ENCODE data around the gene RING1. TPM values are rescaled to one million over a fixed set of nuclear protein-coding genes. Genes with fewer than 3 reads are reported as not detected.

The RING1 gene
- total and polyA plus RNA-seq, 10 of the 15 experiments (the other 5 are each of a cell fraction or from before 2014, with no cell fraction given), result 2.0 to 27.2 (median 15.8) TPM

- TF ChIP-seq HSF1 (IDR thresholded peaks at IDR 0.05; ENCODE audit: low read depth, low read length) (no peak), CTCF (IDR thresholded peaks at IDR 0.05 in 2 of 3, conservative IDR thresholded peaks at IDR 0.05 in 1 of 3; ENCODE audit: control insufficient read depth in 2 of 3, extremely low read depth in 1 of 3, insufficient read depth in 1 of 3, low read depth in 3 of 3, low read length in 3 of 3) (no peak), ZNF217 (IDR thresholded peaks at IDR 0.05) (no peak)
Observed at GRCh38 chr6:33259032-33259431, 50.7 kb downstream of the RING1 start (continued).

MicroRNAs within 50 kb of the gene (microRNA counts, 767-probe panel; counts per million panel counts)
- microRNA hsa-miR-219-1-3p (55.3 counts per million), microRNA hsa-miR-219-5p (2,083 counts per million, percentile 77 among the panel's probes with 10 or more counts)

Small RNAs within 50 kb of the gene (microRNA-seq; reads per million reads assigned to microRNA genes)
- gene MIR219A1, result 12.6 reads per million, percentile 47 among the genes with 10 or more reads in this experiment

Small RNAs within 50 kb of the gene (small RNA-seq; reads per million reads assigned to genes)
- gene MIR219A1, result 8.7 reads per million, percentile 94 among the genes with 10 or more reads in this experiment
- 0.16 reads per million for gene RNY4P10

Other genes starting within 250 kb of the RING1 start
Only the 7 nearest of the 22 such genes appear.
- 0.22 and 0.23 TPM in 2 replicates for gene COL11A2, start 16.0 kb upstream of the RING1 start, total RNA-seq (2014; rRNA removed)
- 0.22 and 0.23 TPM in 2 replicates for gene COL11A2, start 16.0 kb upstream of the RING1 start, total RNA-seq (2014; rRNA removed; fragmentation: Illumina TruSeq; extraction: Trizol)
- gene COL11A2, start 16.0 kb upstream of the RING1 start, total RNA-seq (2021), result 0.51 and 0.53 TPM in 2 replicates
- gene COL11A2, start 16.0 kb upstream of the RING1 start, polyA plus RNA-seq (2011; rRNA removed), result 0.42 and 0.83 TPM in 2 replicates
- 0.09 and 0.44 TPM in 2 replicates for gene COL11A2, start 16.0 kb upstream of the RING1 start, polyA plus RNA-seq (2014; fragmentation: Illumina TruSeq; extraction: Trizol)
- gene COL11A2, start 16.0 kb upstream of the RING1 start, polyA plus RNA-seq (2014; fragmentation: Nextera tagmentation; extraction: Ambion mirVana), result under 1 TPM in 1 of 2 experiments, not detected in 1; 0.07 TPM
- 0.72 and 0.76 TPM in 2 replicates for gene COL11A2, start 16.0 kb upstream of the RING1 start, polyA plus RNA-seq (2014; rRNA removed)
- under 1 TPM; 0.03 to 0.15 TPM for gene COL11A2, start 16.0 kb upstream of the RING1 start, polyA plus RNA-seq (2016; fragmentation: Nextera tagmentation; extraction: Ambion mirVana)
- gene RXRB, start 7.8 kb upstream of the RING1 start, total RNA-seq (2014; rRNA removed), result 14.0 TPM in 2 replicates
- gene RXRB, start 7.8 kb upstream of the RING1 start, total RNA-seq (2014; rRNA removed; fragmentation: Illumina TruSeq; extraction: Trizol), result 9.5 and 10.8 TPM in 2 replicates
- gene RXRB, start 7.8 kb upstream of the RING1 start, total RNA-seq (2021), result 27.1 and 30.3 TPM in 2 replicates
- 26.6 and 35.0 TPM in 2 replicates for gene RXRB, start 7.8 kb upstream of the RING1 start, polyA plus RNA-seq (2011; rRNA removed)
- gene RXRB, start 7.8 kb upstream of the RING1 start, polyA plus RNA-seq (2014; fragmentation: Illumina TruSeq; extraction: Trizol), result 16.4 and 25.8 TPM in 2 replicates
- 1 to 10 TPM in 1 of 2 experiments, under 1 TPM in 1; 0.71 to 1.6 TPM for gene RXRB, start 7.8 kb upstream of the RING1 start, polyA plus RNA-seq (2014; fragmentation: Nextera tagmentation; extraction: Ambion mirVana)
- gene RXRB, start 7.8 kb upstream of the RING1 start, polyA plus RNA-seq (2014; rRNA removed), result 30.3 and 34.4 TPM in 2 replicates
- gene RXRB, start 7.8 kb upstream of the RING1 start, polyA plus RNA-seq (2016; fragmentation: Nextera tagmentation; extraction: Ambion mirVana), result 10 to 100 TPM; 19.8 to 21.0 TPM
- gene SLC39A7, start 7.6 kb upstream of the RING1 start, total RNA-seq (2014; rRNA removed), result 48.9 and 50.6 TPM in 2 replicates
- 41.3 and 43.9 TPM in 2 replicates for gene SLC39A7, start 7.6 kb upstream of the RING1 start, total RNA-seq (2014; rRNA removed; fragmentation: Illumina TruSeq; extraction: Trizol)
- 52.9 and 57.3 TPM in 2 replicates for gene SLC39A7, start 7.6 kb upstream of the RING1 start, total RNA-seq (2021)
- 23.0 and 37.4 TPM in 2 replicates for gene SLC39A7, start 7.6 kb upstream of the RING1 start, polyA plus RNA-seq (2011; rRNA removed)
- 51.0 and 63.1 TPM in 2 replicates for gene SLC39A7, start 7.6 kb upstream of the RING1 start, polyA plus RNA-seq (2014; fragmentation: Illumina TruSeq; extraction: Trizol)
- gene SLC39A7, start 7.6 kb upstream of the RING1 start, polyA plus RNA-seq (2014; fragmentation: Nextera tagmentation; extraction: Ambion mirVana), result 1 to 10 TPM; 7.3 to 8.4 TPM
- 55.3 and 56.1 TPM in 2 replicates for gene SLC39A7, start 7.6 kb upstream of the RING1 start, polyA plus RNA-seq (2014; rRNA removed)
- gene SLC39A7, start 7.6 kb upstream of the RING1 start, polyA plus RNA-seq (2016; fragmentation: Nextera tagmentation; extraction: Ambion mirVana), result 10 to 100 TPM; 12.8 to 14.0 TPM
- 38.4 and 41.5 TPM in 2 replicates for gene HSD17B8, start 3.8 kb upstream of the RING1 start, total RNA-seq (2014; rRNA removed)
- 14.1 and 14.4 TPM in 2 replicates for gene HSD17B8, start 3.8 kb upstream of the RING1 start, total RNA-seq (2014; rRNA removed; fragmentation: Illumina TruSeq; extraction: Trizol)
- 23.8 and 30.8 TPM in 2 replicates for gene HSD17B8, start 3.8 kb upstream of the RING1 start, total RNA-seq (2021)
- 20.0 and 29.2 TPM in 2 replicates for gene HSD17B8, start 3.8 kb upstream of the RING1 start, polyA plus RNA-seq (2011; rRNA removed)
- 7.8 and 12.5 TPM in 2 replicates for gene HSD17B8, start 3.8 kb upstream of the RING1 start, polyA plus RNA-seq (2014; fragmentation: Illumina TruSeq; extraction: Trizol)
- gene HSD17B8, start 3.8 kb upstream of the RING1 start, polyA plus RNA-seq (2014; fragmentation: Nextera tagmentation; extraction: Ambion mirVana), result 10 to 100 TPM in 1 of 2 experiments, 1 to 10 TPM in 1; 3.1 to 13.6 TPM
- 40.8 and 40.9 TPM in 2 replicates for gene HSD17B8, start 3.8 kb upstream of the RING1 start, polyA plus RNA-seq (2014; rRNA removed)
- gene HSD17B8, start 3.8 kb upstream of the RING1 start, polyA plus RNA-seq (2016; fragmentation: Nextera tagmentation; extraction: Ambion mirVana), result 10 to 100 TPM; 46.7 to 54.3 TPM
- gene VPS52, start 63.4 kb downstream of the RING1 start, total RNA-seq (2014; rRNA removed), result 32.4 and 33.9 TPM in 2 replicates
- 20.9 and 22.1 TPM in 2 replicates for gene VPS52, start 63.4 kb downstream of the RING1 start, total RNA-seq (2014; rRNA removed; fragmentation: Illumina TruSeq; extraction: Trizol)
- 36.1 and 38.1 TPM in 2 replicates for gene VPS52, start 63.4 kb downstream of the RING1 start, total RNA-seq (2021)
- 29.7 and 52.7 TPM in 2 replicates for gene VPS52, start 63.4 kb downstream of the RING1 start, polyA plus RNA-seq (2011; rRNA removed)
- gene VPS52, start 63.4 kb downstream of the RING1 start, polyA plus RNA-seq (2014; fragmentation: Illumina TruSeq; extraction: Trizol), result 34.1 and 47.1 TPM in 2 replicates
- gene VPS52, start 63.4 kb downstream of the RING1 start, polyA plus RNA-seq (2014; fragmentation: Nextera tagmentation; extraction: Ambion mirVana), result 10 to 100 TPM; 11.3 to 13.2 TPM
- 47.0 and 51.2 TPM in 2 replicates for gene VPS52, start 63.4 kb downstream of the RING1 start, polyA plus RNA-seq (2014; rRNA removed)
- gene VPS52, start 63.4 kb downstream of the RING1 start, polyA plus RNA-seq (2016; fragmentation: Nextera tagmentation; extraction: Ambion mirVana), result 10 to 100 TPM; 36.0 to 37.3 TPM
- 6,753 and 7,288 TPM in 2 replicates for gene RPS18, start 63.6 kb downstream of the RING1 start, total RNA-seq (2014; rRNA removed)
- 7,180 and 7,566 TPM in 2 replicates for gene RPS18, start 63.6 kb downstream of the RING1 start, total RNA-seq (2014; rRNA removed; fragmentation: Illumina TruSeq; extraction: Trizol)
- gene RPS18, start 63.6 kb downstream of the RING1 start, total RNA-seq (2021), result 5,526 and 5,774 TPM in 2 replicates
- 8,077 and 9,878 TPM in 2 replicates for gene RPS18, start 63.6 kb downstream of the RING1 start, polyA plus RNA-seq (2011; rRNA removed)
- gene RPS18, start 63.6 kb downstream of the RING1 start, polyA plus RNA-seq (2014; fragmentation: Illumina TruSeq; extraction: Trizol), result 7,632 and 8,884 TPM in 2 replicates
- gene RPS18, start 63.6 kb downstream of the RING1 start, polyA plus RNA-seq (2014; fragmentation: Nextera tagmentation; extraction: Ambion mirVana), result over 10,000 TPM; 17,270 to 20,828 TPM
- gene RPS18, start 63.6 kb downstream of the RING1 start, polyA plus RNA-seq (2014; rRNA removed), result 9,185 and 10,303 TPM in 2 replicates
- gene RPS18, start 63.6 kb downstream of the RING1 start, polyA plus RNA-seq (2016; fragmentation: Nextera tagmentation; extraction: Ambion mirVana), result 1,000 to 10,000 TPM; 4,228 to 4,318 TPM
- gene B3GALT4, start 68.6 kb downstream of the RING1 start, total RNA-seq (2014; rRNA removed), result 6.8 and 8.2 TPM in 2 replicates
- 2.8 and 2.9 TPM in 2 replicates for gene B3GALT4, start 68.6 kb downstream of the RING1 start, total RNA-seq (2014; rRNA removed; fragmentation: Illumina TruSeq; extraction: Trizol)
- 6.2 and 6.5 TPM in 2 replicates for gene B3GALT4, start 68.6 kb downstream of the RING1 start, total RNA-seq (2021)
- gene B3GALT4, start 68.6 kb downstream of the RING1 start, polyA plus RNA-seq (2011; rRNA removed), result 1.0 and 1.8 TPM in 2 replicates
- 0.33 and 0.98 TPM in 2 replicates for gene B3GALT4, start 68.6 kb downstream of the RING1 start, polyA plus RNA-seq (2014; fragmentation: Illumina TruSeq; extraction: Trizol)
- gene B3GALT4, start 68.6 kb downstream of the RING1 start, polyA plus RNA-seq (2014; fragmentation: Nextera tagmentation; extraction: Ambion mirVana), result under 1 TPM; 0.27 to 0.37 TPM
- gene B3GALT4, start 68.6 kb downstream of the RING1 start, polyA plus RNA-seq (2014; rRNA removed), result 4.6 and 5.1 TPM in 2 replicates
- 1 to 10 TPM; 2.4 to 3.8 TPM for gene B3GALT4, start 68.6 kb downstream of the RING1 start, polyA plus RNA-seq (2016; fragmentation: Nextera tagmentation; extraction: Ambion mirVana)